GM12891 (cell line): ENCODE data around the gene SPTLC2.

ENCODE experiments used
- POLR2A ChIP-seq: IDR thresholded peaks from 2 replicates; pipeline ENCODE4 v1.6.1; 2011; ENCODE audit warnings: low read depth, low read length, control low read depth
- POLR2AphosphoS5 ChIP-seq: IDR thresholded peaks from 2 replicates; pipeline ENCODE4 v1.6.1; 2011; ENCODE audit warnings: low read depth, low read length, control low read depth
- SPI1 ChIP-seq: IDR thresholded peaks from 2 replicates; pipeline ENCODE4 v1.6.1; 2011; ENCODE audit warnings: low read depth, low read length, control low read depth
- TAF1 ChIP-seq: IDR thresholded peaks from 2 replicates; pipeline ENCODE4 v1.6.1; 2011; ENCODE audit warnings: low read depth, low read length, control low read depth

- TF ChIP-seq POLR2A (no peak), TAF1 (no peak), POLR2AphosphoS5 (no peak), SPI1 (no peak)
Observed at GRCh38 chr14:77491056-77491455, 125.4 kb downstream of the SPTLC2 start.
